MCF 10A (cell line): ENCODE results near the gene HIGD1C. TPM values are rescaled to one million over a fixed set of nuclear protein-coding genes. Genes with fewer than 3 reads are reported as not detected.
A peak's percentile ranks its signal among the peaks of the same experiment; 100 is the strongest.

ENCODE experiments used
- BruUV-seq: library from RNA; stranded (reverse); fragments of 400-500 nt; replicated peaks from 2 replicates; lab custom pipeline; 2021; lab: Mats Ljungman, UMichigan
- CTCF ChIA-PET: fragments of 300-600 bp; sonication (Branson Sonifier 250); formaldehyde crosslinking; extraction: SDS; loops from one replicate; lab custom pipeline; 2021; ENCODE audit warnings: antibody characterized with exemption, inconsistent platforms; lab: Yijun Ruan, JAX
- POLR2A ChIA-PET: fragments of 300-600, 350-650 bp; sonication (Branson Sonifier 250); formaldehyde crosslinking; extraction: SDS; loops from one replicate; lab custom pipeline; 2020; ENCODE audit warnings: antibody characterized with exemption, inconsistent platforms; lab: Yijun Ruan, JAX
- DNase-seq: peaks from one replicate; pipeline ENCODE4 v3.0.0-alpha.2; 2018; ENCODE audit not compliant: unreplicated experiment
- H3K27ac Mint-ChIP-seq: one replicate; pipeline ENCODE4 v1.8.0; 2022; ENCODE audit warnings: mild to moderate bottlenecking, low read depth, mixed read lengths; ENCODE audit not compliant: unreplicated experiment
- H3K27me3 Mint-ChIP-seq: one replicate; pipeline ENCODE4 v1.8.0; 2022; ENCODE audit warnings: mixed read lengths; ENCODE audit not compliant: insufficient read depth, unreplicated experiment
- H3K36me3 Mint-ChIP-seq: one replicate; pipeline ENCODE4 v1.8.0; 2022; ENCODE audit warnings: mild to moderate bottlenecking, moderate library complexity, mixed read lengths; ENCODE audit not compliant: insufficient read depth, unreplicated experiment
- H3K4me1 Mint-ChIP-seq: one replicate; pipeline ENCODE4 v1.8.0; 2022; ENCODE audit warnings: mixed read lengths; ENCODE audit not compliant: insufficient read depth, unreplicated experiment
- H3K4me3 Mint-ChIP-seq: one replicate; pipeline ENCODE4 v1.8.0; 2022; ENCODE audit warnings: mild to moderate bottlenecking, moderate library complexity, mixed read lengths; ENCODE audit not compliant: unreplicated experiment
- H3K9me3 Mint-ChIP-seq: one replicate; pipeline ENCODE4 v1.8.0; 2022; ENCODE audit warnings: mixed read lengths; ENCODE audit not compliant: unreplicated experiment
- CTCF ChIP-seq: fragments of 200-600 bp; IDR thresholded peaks from one replicate; pipeline ENCODE4 v1.8.0; 2022; ENCODE audit warnings: antibody characterized with exemption, mild to moderate bottlenecking; ENCODE audit not compliant: unreplicated experiment
- intact Hi-C: fragments of 100-400 bp; cut with micrococcal nuclease; formaldehyde crosslinking; loops from 2 replicates; pipeline ENCODE4 v1.14.1; 2022
- total RNA-seq: library from RNA; stranded (reverse); gene quantifications from 2 replicates; pipeline ENCODE4 v1.2.3, GENCODE V29; 2022

HIGD1C gene
- total RNA-seq, 1 experiment from 2014 or later: not detected

GRCh38 chr12:50923361-50924130, 28.8 kb upstream of the HIGD1C start:
- H3K27me3 Mint-ChIP-seq: no peaks in the 10 kb centered on the region
- peaks cover 29% of the 10 kb centered on the region for H3K4me1 Mint-ChIP-seq
- peak; percentile 21 for DNase-seq
- ChIA-PET CTCF (interaction anchor here (0.5 to 1.1 kb wide), 3 partner anchors 16 to 66 kb away, joined by 4 to 5 read pairs (median 4); no protein-coding TSS in a partner anchor), POLR2A (interaction anchor here (0.6 to 7.4 kb wide), 16 partner anchors 9 to 159 kb away, joined by 3 to 116 read pairs (median 7); partner anchors contain the start of genes ATF1 and SLC11A2)
- no TSS peak for BruUV-seq
- H3K36me3 Mint-ChIP-seq: peaks cover 6% of the 10 kb centered on the region
- H3K4me3 Mint-ChIP-seq: peak overlapping the region; percentile 96
- intact Hi-C loops: loop anchor here (5.0 to 10.0 kb wide), 2 partner anchors 99 to 159 kb away; partner anchors contain the start of gene ATF1
- TF ChIP-seq CTCF: no peak
- peak overlapping the region; percentile 93 for H3K27ac Mint-ChIP-seq
- no peaks in the 10 kb centered on the region for H3K9me3 Mint-ChIP-seq

- intact Hi-C loops: loop anchor here (5.0 to 10.0 kb wide), 2 partner anchors 98 to 159 kb away; partner anchors contain the start of gene ATF1
- DNase-seq: no peak
- ChIA-PET CTCF (interaction anchor here (1.1 kb wide), 1 partner anchor 63 kb away, joined by 4 read pairs; no protein-coding TSS in a partner anchor), POLR2A (interaction anchor here (0.6 to 7.4 kb wide), 18 partner anchors 8 to 272 kb away, joined by 3 to 116 read pairs (median 7); partner anchors contain the start of genes ATF1 and SLC11A2)
- no peaks in the 10 kb centered on the region for H3K27me3 Mint-ChIP-seq
- no peaks in the 10 kb centered on the region for H3K9me3 Mint-ChIP-seq
- H3K27ac Mint-ChIP-seq: peak overlapping the region; percentile 93
- no TSS peak for BruUV-seq
- peak overlapping the region; percentile 96 for H3K4me3 Mint-ChIP-seq
- TF ChIP-seq CTCF: no peak
- peaks cover 6% of the 10 kb centered on the region for H3K36me3 Mint-ChIP-seq
- peaks cover 33% of the 10 kb centered on the region for H3K4me1 Mint-ChIP-seq
These were observed 28.3 kb upstream of the HIGD1C start for GRCh38 chr12:50924131-50924438.

GRCh38 chr12:50924439-50925341, 27.7 kb upstream of the HIGD1C start:
- TF ChIP-seq CTCF: no peak
- Mint-ChIP-seq H3K9me3 (no peaks in the 10 kb centered on the region), H3K4me3 (peak overlapping the region; percentile 96), H3K27me3 (no peaks in the 10 kb centered on the region), H3K36me3 (peaks cover 10% of the 10 kb centered on the region), H3K27ac (peak overlapping the region; percentile 93), H3K4me1 (peaks cover 33% of the 10 kb centered on the region)
- intact Hi-C loops: loop anchor here (5.0 to 10.0 kb wide), 2 partner anchors 98 to 160 kb away; partner anchors contain the start of gene ATF1
- ChIA-PET CTCF (interaction anchor here (0.5 to 1.8 kb wide), 8 partner anchors 61 to 160 kb away, joined by 3 to 10 read pairs (median 4); partner anchors contain the start of gene ATF1), POLR2A (interaction anchor here (0.6 to 7.4 kb wide), 27 partner anchors 7 to 1145 kb away, joined by 3 to 116 read pairs (median 4); partner anchors contain the start of genes ATF1, ATG101, CSRNP2 and LETMD1)
- BruUV-seq: TSS peak; percentile 69
- peak; percentile 97 for DNase-seq
